OCI-LY7 (cell line): Measurements from ENCODE around the gene GM2A.

Source experiments
- CTCF ChIP-seq: fragments of 200-600 bp; sonication (generic); conservative IDR thresholded peaks from 2 replicates; pipeline ENCODE4 v1.5.1; 2014; ENCODE audit warnings: mild to moderate bottlenecking, antibody characterized with exemption, low read length, moderate library complexity, mixed read lengths
- EZH2phosphoT487 ChIP-seq: fragments of 200-600 bp; sonication (generic); IDR thresholded peaks from 2 replicates; pipeline ENCODE4 v1.6.1; 2018; ENCODE audit warnings: low read depth, borderline replicate concordance, mild to moderate bottlenecking, mixed run types, antibody characterized with exemption, low read length, moderate library complexity, mixed read lengths

GRCh38 chr5:151303666-151304065 is 50.7 kb downstream of the GM2A start, which contains the start of gene SLC36A3:
- TF ChIP-seq CTCF (no peak), EZH2phosphoT487 (no peak)
